GM23248 (cell line): Measurements from ENCODE around the gene KCTD7. TPM values are rescaled to one million over a fixed set of nuclear protein-coding genes. Genes with fewer than 3 reads are reported as not detected.
"Not testable (repeated sequence)": the region's sequence is repeated elsewhere in the genome, so short reads cannot be mapped to it uniquely, and the experiment has no call there.

Experiments used
- DNase-seq: peaks from one replicate; pipeline ENCODE4 v3.0.0-alpha.2; 2015
- H2AFZ ChIP-seq: fragments of 200-600 bp; sonication (generic); 2 replicates; pipeline ENCODE4 v1.6.1; 2016; ENCODE audit warnings: antibody characterized with exemption
- H3F3A ChIP-seq: fragments of 200-600 bp; sonication (generic); 2 replicates; pipeline ENCODE4 v1.6.1; 2016; ENCODE audit warnings: mild to moderate bottlenecking, antibody characterized with exemption, mixed run types; ENCODE audit not compliant: insufficient read depth
- H3K27ac ChIP-seq: fragments of 200-600 bp; sonication (generic); 2 replicates; pipeline ENCODE4 v1.5.1; 2016; ENCODE audit warnings: mild to moderate bottlenecking
- H3K27me3 ChIP-seq: fragments of 200-600 bp; sonication (generic); replicated peaks from 2 replicates; pipeline ENCODE4 v1.6.1; 2016; ENCODE audit warnings: mild to moderate bottlenecking; ENCODE audit not compliant: insufficient read depth
- H3K36me3 ChIP-seq: fragments of 200-600 bp; sonication (generic); 2 replicates; pipeline ENCODE4 v1.6.1; 2016; ENCODE audit warnings: low read depth, mild to moderate bottlenecking
- H3K4me1 ChIP-seq: fragments of 200-600 bp; sonication (generic); 2 replicates; pipeline ENCODE4 v1.6.1; 2016; ENCODE audit warnings: mild to moderate bottlenecking; ENCODE audit not compliant: insufficient read depth
- H3K4me2 ChIP-seq: fragments of 200-600 bp; sonication (generic); one replicate; pipeline ENCODE4 v1.6.1; 2016; ENCODE audit warnings: mild to moderate bottlenecking; ENCODE audit not compliant: unreplicated experiment
- H3K4me3 ChIP-seq: fragments of 200-600 bp; sonication (generic); 2 replicates; pipeline ENCODE4 v1.5.1; 2016; ENCODE audit warnings: mild to moderate bottlenecking
- H3K79me2 ChIP-seq: fragments of 200-600 bp; sonication (generic); 2 replicates; pipeline ENCODE4 v1.6.1; 2016; ENCODE audit warnings: mild to moderate bottlenecking; ENCODE audit not compliant: insufficient read depth
- H3K9ac ChIP-seq: fragments of 200-600 bp; sonication (generic); 2 replicates; pipeline ENCODE4 v1.6.1; 2016; ENCODE audit warnings: mild to moderate bottlenecking
- H3K9me2 ChIP-seq: fragments of 200-600 bp; sonication (generic); 2 replicates; pipeline ENCODE4 v1.6.1; 2016; ENCODE audit warnings: mixed run types, mild to moderate bottlenecking, moderate library complexity; ENCODE audit not compliant: insufficient read depth
- H3K9me3 ChIP-seq: fragments of 200-600 bp; sonication (generic); one replicate; pipeline ENCODE4 v1.6.1; 2017; ENCODE audit warnings: low read depth
- H4K20me1 ChIP-seq: fragments of 200-600 bp; sonication (generic); 2 replicates; pipeline ENCODE4 v1.6.0; 2016; ENCODE audit not compliant: insufficient read depth
- EZH2 ChIP-seq: fragments of 200-600 bp; sonication (generic); IDR thresholded peaks from 2 replicates; pipeline ENCODE4 v1.6.1; 2018; ENCODE audit warnings: antibody characterized with exemption, mild to moderate bottlenecking; ENCODE audit not compliant: insufficient read depth, poor library complexity, severe bottlenecking
- EZH2phosphoT487 ChIP-seq: fragments of 200-600 bp; sonication (generic); IDR thresholded peaks from 2 replicates; pipeline ENCODE4 v1.6.1; 2018; ENCODE audit warnings: antibody characterized with exemption, moderate library complexity, mild to moderate bottlenecking, low read depth; ENCODE audit not compliant: insufficient read depth
- WGBS, 2 experiments: methylation state at CpG; one replicate each; pipeline ENCODE4 v1.1.6; 2015 to 2017; ENCODE audit warnings: low lambda C conversion rate in 2 of 2, low coverage in 1 of 2; ENCODE audit errors: missing lambda C conversion rate in 2 of 2; 5-methylcytosine and 5-hydroxymethylcytosine counted together
- in situ Hi-C: fragments of 300-500 bp; cut with MboI; formaldehyde crosslinking; loops from 2 replicates; pipeline ENCODE4 v1.15.0; 2020
- polyA plus RNA-seq: library from polyadenylated mRNA; unstranded; fragments of >200 nt; fragmentation: Nextera tagmentation; extraction: Ambion mirVana; gene quantifications from 2 replicates; pipeline ENCODE4 v1.2.1, GENCODE V29; 2016
- total RNA-seq: library from RNA; depleted of rRNA; stranded (reverse); fragments of >200 nt; shearing (Covaris generic); gene quantifications from 2 replicates; pipeline ENCODE4 v1.2.3, GENCODE V29; 2014

Gene KCTD7
- total and polyA plus RNA-seq, 2 experiments from 2014 or later = 5.0 to 11.6 TPM

DNA sequence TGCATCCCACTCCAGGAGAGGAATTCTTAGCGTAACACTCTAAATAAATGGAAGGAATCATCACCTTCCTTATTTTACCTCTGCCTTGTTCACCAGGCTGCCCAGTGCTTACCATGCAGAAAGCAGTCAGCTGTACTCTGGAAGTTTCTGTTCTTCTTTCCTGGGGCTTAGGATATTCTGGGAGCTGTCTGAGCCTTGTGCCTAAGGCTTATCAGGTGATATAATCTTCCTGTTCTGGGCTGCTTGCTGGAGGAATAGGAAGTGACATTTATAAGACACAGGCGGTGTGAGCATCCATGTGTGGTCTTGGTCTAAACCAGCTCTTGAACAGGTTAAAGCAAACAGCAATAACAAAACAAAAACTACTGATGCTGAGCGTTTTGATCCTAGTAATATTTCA, 13.5 kb downstream of the KCTD7 start:
- DNase-seq = no peak
- Histone ChIP-seq H4K20me1 (no peaks in the 10 kb centered on the region), H3K4me2 (no peak overlapping the region), H3K27ac (no peak overlapping the region), H3K27me3 (no peaks in the 10 kb centered on the region), H3K4me3 (no peak overlapping the region), H2AFZ (no peak overlapping the region), H3K36me3 (peaks cover 45% of the 10 kb centered on the region), H3K9me2 (no peaks in the 10 kb centered on the region), H3F3A (no peaks in the 10 kb centered on the region), H3K4me1 (no peaks in the 10 kb centered on the region), H3K79me2 (peaks cover 10% of the 10 kb centered on the region; the same call in 1 of the 2 replicates), H3K9me3 (no peaks in the 10 kb centered on the region), H3K9ac (no peak overlapping the region)
- WGBS, 2 experiments = 79 to 82% methylated on average over 3 of the region's 3 CpGs
- TF ChIP-seq EZH2phosphoT487 (no peak), EZH2 (no peak)
- in situ Hi-C loops = no loop called here

- Histone ChIP-seq H3K9me3 (no peaks in the 10 kb centered on the region), H4K20me1 (no peaks in the 10 kb centered on the region), H3F3A (no peaks in the 10 kb centered on the region), H3K4me3 (no peak overlapping the region), H3K9ac (no peak overlapping the region), H3K4me1 (no peaks in the 10 kb centered on the region), H3K79me2 (peaks cover 8% of the 10 kb centered on the region; the same call in 1 of the 2 replicates), H3K27me3 (no peaks in the 10 kb centered on the region), H3K9me2 (no peaks in the 10 kb centered on the region), H3K27ac (no peak overlapping the region), H3K36me3 (peaks cover 45% of the 10 kb centered on the region), H2AFZ (no peak overlapping the region), H3K4me2 (no peak overlapping the region)
- no peak for DNase-seq
- no peak for TF ChIP-seq EZH2
- TF ChIP-seq EZH2phosphoT487 = no peak
- in situ Hi-C loops = no loop called here
Observed at GRCh38 chr7:66642932-66643331, 14.3 kb downstream of the KCTD7 start.

- no peaks in the 10 kb centered on the region for H3F3A ChIP-seq
- H3K4me2 ChIP-seq = no peak overlapping the region
- H3K9me3 ChIP-seq = no peaks in the 10 kb centered on the region
- H3K27me3 ChIP-seq = no peaks in the 10 kb centered on the region
- WGBS, 2 experiments = 92 to 96% methylated on average over 2 of the region's 2 CpGs
- DNase-seq = no peak
- no peaks in the 10 kb centered on the region for H3K4me1 ChIP-seq
- TF ChIP-seq EZH2phosphoT487 = no peak
- no peak for TF ChIP-seq EZH2
- no peaks in the 10 kb centered on the region for H4K20me1 ChIP-seq
- no peak overlapping the region for H3K27ac ChIP-seq
- H3K9ac ChIP-seq = no peak overlapping the region
- no peaks in the 10 kb centered on the region for H3K9me2 ChIP-seq
- H3K79me2 ChIP-seq = 0 out of 2 replicates have a peak, but pooled peaks cover 4% of the 10 kb centered on the region
- no peak overlapping the region for H2AFZ ChIP-seq
- no peak overlapping the region for H3K4me3 ChIP-seq
- H3K36me3 ChIP-seq = peaks cover 43% of the 10 kb centered on the region
- in situ Hi-C loops = no loop called here
Observed at GRCh38 chr7:66643395-66643794, 14.7 kb downstream of the KCTD7 start.

- DNase-seq = peak; percentile 9
- Histone ChIP-seq H3F3A (peaks cover 25% of the 10 kb centered on the region), H3K79me2 (peaks cover 29% of the 10 kb centered on the region)
- H3K9me3 ChIP-seq, in situ Hi-C loops, H3K9me2 ChIP-seq, H3K27me3 ChIP-seq, H3K9ac ChIP-seq, H2AFZ ChIP-seq, H3K4me3 ChIP-seq, H3K4me2 ChIP-seq, H3K27ac ChIP-seq, H4K20me1 ChIP-seq, H3K4me1 ChIP-seq, H3K36me3 ChIP-seq: not testable (repeated sequence)
- WGBS, 2 experiments = 71 to 77% methylated on average over 6 of the region's 6 CpGs
Observed at GRCh38 chr7:66651026-66651425, 22.3 kb downstream of the KCTD7 start.

GRCh38 chr7:66653719-66654274, 25.1 kb downstream of the KCTD7 start:
- Histone ChIP-seq H3K4me1 (peaks cover 12% of the 10 kb centered on the region), H3K27ac (peak overlapping the region; percentile 93), H3K4me3 (peak overlapping the region; percentile 84), H3K9ac (peak overlapping the region; percentile 96), H3F3A (peaks cover 30% of the 10 kb centered on the region), H3K79me2 (peaks cover 57% of the 10 kb centered on the region), H3K4me2 (peak overlapping the region; percentile 97), H2AFZ (peak overlapping the region; percentile 71)
- WGBS, 2 experiments = 1 to 2% methylated on average over 41 of the region's 41 CpGs
- H3K9me3 ChIP-seq, H3K9me2 ChIP-seq, H4K20me1 ChIP-seq, in situ Hi-C loops, DNase-seq, H3K27me3 ChIP-seq, H3K36me3 ChIP-seq: not testable (repeated sequence)
